ENCODE results near the gene GLI3.

Gene GLI3

DNA sequence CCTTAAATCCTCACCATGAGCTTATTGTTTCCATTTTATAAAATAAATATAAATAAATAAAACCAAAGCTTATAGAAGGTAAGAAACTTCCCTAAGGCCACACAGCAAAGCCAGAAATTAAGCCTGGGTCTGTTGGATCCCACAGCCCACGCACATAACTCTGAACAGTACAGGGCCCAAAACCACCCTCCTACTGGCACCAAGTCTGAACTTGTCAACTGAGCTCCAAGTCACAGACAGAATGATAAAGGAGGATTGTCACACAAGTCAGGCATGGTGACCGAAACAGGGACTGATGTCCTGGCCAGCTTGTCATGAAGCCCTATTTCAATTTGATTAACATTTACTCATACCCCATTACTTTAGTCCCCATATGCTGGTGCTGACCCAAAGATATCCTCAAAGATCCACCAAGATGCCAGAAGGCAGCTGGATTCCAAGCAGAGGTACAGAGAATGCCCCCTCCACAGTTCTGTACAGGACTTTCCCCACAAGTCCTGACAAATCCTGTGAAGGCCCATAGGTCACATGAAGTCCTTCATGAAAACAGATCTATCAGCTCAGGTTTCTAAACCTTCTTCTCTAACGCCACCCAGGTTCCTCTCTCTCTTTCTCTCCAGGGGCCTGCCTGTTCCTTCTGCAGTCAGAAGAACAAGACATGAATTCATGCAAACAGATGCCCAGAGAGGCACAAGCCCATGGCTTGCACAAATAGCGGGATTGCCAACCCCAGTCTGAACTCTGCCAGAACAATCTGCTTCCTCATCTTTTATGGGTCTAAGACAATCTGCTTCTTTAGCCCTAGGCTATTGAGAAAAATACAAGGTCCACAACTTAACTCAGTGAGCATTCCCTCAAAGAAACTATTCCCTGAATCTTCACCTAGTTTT, 60.9 kb downstream of the GLI3 start:
- DNase-seq (ENCODE audit: low read depth in 3 of 3), result no peak

- DNase-seq (ENCODE audit: low read depth in 3 of 3), result no peak
Observed at GRCh38 chr7:42174391-42174912, 62.6 kb downstream of the GLI3 start.

GRCh38 chr7:42170724-42171123, 66.3 kb downstream of the GLI3 start:
- no peak for DNase-seq (ENCODE audit: low read depth in 3 of 3)

- DNase-seq (ENCODE audit: low read depth in 3 of 3), result no peak
Observed at GRCh38 chr7:42168512-42168911, 68.5 kb downstream of the GLI3 start.

- no peak for DNase-seq (ENCODE audit: low read depth in 3 of 3)
Observed at GRCh38 chr7:42167631-42168236, 69.3 kb downstream of the GLI3 start.

DNA sequence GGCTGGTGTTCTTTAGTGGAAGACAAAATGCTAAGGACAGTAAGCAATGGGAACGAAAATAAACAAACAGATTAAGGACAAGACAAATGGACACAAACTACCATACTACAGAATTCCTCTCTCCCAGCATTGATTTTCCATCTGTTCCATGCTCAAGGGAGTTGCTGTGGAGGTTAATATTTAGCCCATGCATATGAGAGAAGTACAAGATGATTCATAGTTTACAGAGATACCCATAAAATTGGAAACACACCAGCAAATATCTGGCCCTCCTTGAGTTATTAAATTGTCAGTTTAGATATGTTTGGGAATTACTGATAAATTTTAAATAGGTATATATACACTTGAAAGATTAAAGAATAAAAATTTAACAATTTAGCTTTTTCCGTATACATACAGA, 69.8 kb downstream of the GLI3 start:
- DNase-seq (ENCODE audit: low read depth in 3 of 3), result no peak

GRCh38 chr7:42164881-42165428, 72.1 kb downstream of the GLI3 start:
- DNase-seq (ENCODE audit: low read depth in 3 of 3), result no peak

DNA sequence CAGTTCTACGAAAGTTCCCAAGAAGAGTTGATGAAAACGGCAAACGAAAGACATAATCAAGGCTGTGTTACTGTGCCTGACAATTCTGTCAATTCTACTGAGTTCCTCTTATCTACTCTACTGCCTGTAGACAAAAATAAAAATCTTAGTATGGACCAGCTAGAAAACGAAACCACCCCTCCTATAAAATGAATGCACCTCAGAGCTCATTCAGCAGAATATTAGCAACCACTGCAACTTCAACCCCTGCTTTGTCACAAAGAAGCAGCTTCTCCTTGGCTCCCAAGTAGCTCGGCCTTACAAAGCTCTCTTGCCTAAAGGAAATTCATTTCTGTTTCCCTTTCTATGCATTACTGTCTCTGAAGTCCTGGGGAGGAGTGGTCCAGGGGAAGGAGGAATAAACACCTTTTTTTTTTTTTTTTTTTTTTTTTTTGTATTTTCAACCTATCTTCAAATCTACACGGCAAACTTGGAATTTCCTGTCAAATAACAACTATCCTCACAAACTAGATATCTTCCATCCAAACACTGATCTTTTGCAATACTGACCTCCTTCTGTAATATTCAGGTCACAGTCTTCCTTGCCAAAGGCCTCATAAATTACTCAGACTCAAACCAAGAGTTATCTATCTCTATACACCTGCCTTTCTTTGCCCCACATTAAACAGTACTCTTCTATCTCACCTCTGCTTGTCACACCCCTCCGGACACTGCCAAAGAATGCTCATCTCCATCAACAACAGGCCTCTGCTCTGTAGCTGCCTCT, 74.3 kb downstream of the GLI3 start:
- no peak for DNase-seq (ENCODE audit: low read depth in 3 of 3)

GRCh38 chr7:42161719-42162118, 75.3 kb downstream of the GLI3 start:
- no peak for DNase-seq (ENCODE audit: low read depth in 3 of 3)

- no peak for DNase-seq (ENCODE audit: low read depth in 3 of 3)
Observed at GRCh38 chr7:42161110-42161509, 75.9 kb downstream of the GLI3 start.

DNA sequence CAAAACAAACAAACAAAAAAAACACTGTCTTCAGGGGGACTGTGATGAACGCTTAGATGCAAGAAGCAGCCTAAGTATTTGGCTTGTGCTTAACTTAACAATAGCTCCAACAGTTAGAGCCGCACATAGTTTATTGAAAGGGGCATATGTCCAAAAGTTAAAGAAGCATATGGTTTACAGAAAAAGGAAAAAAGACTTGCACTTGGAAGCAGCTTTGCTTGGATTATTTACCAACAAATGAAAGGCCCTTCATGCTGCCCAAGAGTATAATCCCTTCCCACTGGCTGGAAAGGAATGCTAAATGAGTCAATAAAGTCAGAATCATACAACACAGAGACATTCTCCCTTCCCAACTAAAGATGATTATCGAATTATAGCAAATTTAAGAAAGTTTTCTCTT, 77.9 kb downstream of the GLI3 start:
- no peak for DNase-seq (ENCODE audit: low read depth in 3 of 3)

DNA sequence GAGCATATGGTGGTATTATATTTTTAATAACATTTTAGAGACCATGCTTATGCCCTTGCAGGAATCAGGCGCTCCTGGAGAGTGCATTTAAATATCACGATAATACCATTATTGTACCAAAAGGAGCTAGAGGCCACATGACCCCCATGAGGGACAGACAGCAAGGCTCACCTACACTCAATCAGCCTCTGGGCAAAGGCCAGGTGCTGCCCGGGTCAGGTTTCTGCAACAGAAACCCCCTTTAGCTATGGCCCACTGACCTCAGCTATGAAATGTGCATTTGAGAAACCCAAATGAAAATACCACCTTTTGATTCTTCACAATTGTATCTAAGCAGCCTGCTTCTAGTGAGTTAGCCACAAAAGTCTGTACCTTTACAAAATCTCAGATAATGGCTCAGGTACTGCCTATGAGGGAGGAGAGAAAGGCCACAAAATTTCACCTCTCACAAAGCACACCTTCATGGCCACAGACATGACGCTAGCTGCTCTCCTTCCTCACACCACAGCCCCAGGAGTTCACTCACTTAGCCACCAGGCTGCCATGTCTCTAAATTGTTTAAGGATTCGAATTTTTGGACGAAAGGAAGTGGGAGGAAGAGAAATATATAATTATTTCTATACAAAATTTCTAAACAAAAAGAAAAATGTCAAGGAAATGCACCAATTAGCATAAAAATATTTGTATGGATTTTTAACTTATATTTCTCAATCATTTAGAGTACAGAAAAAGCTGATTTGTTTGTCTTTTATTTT, 79.9 kb downstream of the GLI3 start:
- DNase-seq (ENCODE audit: low read depth in 3 of 3), result no peak

- no peak for DNase-seq (ENCODE audit: low read depth in 3 of 3)
Observed at GRCh38 chr7:42156291-42156865, 80.6 kb downstream of the GLI3 start.

DNA sequence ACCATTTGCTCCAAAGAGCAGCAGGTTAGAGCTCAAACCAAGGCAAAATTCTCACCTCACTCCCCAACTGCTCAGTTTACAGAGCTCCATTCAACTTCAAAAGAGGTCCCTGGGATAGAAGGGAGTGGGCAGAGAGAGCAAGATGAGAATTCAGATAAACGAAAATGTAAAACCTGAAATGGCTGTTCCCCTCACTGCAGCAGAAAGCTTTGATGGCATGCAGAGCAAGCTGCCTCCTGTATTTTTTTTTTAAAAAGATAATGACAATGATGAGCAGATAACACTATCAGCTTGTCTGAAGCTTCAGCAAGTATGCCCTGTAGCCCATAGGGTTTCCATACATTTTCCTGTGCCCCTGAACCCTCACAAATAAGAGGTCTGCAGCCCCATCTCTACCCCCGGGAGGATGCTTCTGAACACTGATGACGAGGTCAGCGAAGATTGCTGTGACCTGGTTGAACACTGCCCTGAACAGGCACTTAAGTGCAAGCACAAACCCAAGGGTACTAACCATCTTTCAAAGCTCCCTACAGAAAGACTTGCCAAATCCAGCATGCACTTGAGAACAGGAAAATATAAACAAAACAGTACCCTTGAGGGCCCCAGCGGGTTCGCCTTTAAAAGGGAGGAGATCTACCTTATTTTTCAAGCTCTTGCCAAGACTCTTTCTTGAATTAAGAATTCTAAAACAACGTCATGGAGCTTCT, 81.3 kb downstream of the GLI3 start:
- DNase-seq (ENCODE audit: low read depth in 3 of 3), result no peak

DNA sequence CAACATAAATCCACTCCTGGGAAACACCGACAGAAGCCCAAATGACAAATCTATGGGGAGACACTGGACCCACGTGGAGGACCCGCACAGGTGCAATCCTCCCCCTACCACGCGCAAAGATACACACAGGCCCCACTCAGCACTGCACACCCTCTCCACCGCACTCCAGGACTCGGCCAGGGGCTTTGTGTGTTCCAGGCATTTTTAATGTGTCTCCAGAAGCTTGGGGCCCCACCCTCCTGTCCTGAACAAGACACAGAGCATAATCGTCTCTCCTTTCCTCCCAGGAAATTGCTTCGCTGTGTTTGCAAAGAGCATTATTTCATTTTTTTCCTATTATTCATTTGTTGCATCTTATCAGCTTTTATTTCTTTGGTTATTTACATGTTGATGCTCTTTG, 82.8 kb downstream of the GLI3 start:
- no peak for DNase-seq (ENCODE audit: low read depth in 3 of 3)

DNA sequence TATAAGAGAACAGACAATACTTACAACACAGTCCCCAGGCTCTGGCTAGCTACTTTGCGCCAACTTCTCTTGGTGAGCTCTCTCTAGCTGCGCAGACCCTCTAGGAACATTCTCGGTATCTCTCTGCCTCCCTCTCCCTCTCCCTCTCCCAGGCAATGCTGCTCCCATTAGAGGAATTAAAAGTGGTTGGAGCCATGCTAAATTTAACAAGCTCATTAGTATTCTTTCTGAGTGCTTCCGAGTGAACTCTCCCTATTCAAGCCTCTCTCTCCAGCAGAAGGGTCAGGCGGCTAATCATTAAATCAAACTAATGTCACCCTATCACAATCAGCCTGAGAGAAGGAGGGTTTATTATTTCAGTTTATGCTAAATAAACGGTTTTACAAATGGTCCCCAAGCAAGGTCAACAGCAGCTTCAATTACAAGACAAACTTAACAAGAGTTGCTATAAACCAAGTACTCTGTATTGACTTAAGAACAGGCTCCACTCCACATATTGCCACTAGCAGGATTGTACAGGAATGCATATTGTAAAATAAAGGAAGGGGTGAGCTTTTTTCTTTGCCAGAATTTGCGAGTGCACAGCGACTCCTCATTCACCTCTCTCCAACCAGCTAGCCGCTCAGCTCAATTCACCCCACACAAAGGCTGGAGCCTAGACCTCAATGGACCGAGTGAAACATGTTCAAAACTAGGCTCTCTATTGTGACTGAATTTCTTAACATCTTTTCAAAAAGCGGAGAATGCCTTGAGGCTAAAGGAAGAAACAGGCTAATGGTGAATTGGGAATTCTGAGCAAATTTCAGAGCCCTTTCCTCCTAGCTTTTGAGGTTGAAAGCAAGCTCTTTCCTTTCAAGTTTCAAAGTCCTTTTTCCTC, 84.4 kb downstream of the GLI3 start:
- no peak for DNase-seq (ENCODE audit: low read depth in 3 of 3)

DNA sequence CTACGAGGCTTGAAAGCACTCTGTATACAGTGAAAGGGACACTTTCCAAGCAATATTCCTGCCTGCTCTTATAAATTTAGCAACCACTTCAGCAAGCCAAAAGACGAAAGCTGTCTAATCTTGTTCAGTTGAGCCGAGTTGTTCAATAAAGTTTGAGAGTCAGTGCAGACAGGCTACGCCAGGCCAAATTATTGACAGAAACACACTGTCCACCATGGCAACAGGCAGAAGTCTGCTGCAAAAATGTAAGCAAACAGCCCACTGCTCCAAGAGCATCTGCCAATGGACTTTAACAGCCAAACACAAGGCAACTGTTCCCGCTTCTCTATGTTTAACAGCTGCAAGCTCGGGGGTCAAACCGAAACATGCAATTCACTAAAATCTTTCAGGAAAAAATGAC, 85.7 kb downstream of the GLI3 start:
- DNase-seq (ENCODE audit: low read depth in 3 of 3), result no peak

DNA sequence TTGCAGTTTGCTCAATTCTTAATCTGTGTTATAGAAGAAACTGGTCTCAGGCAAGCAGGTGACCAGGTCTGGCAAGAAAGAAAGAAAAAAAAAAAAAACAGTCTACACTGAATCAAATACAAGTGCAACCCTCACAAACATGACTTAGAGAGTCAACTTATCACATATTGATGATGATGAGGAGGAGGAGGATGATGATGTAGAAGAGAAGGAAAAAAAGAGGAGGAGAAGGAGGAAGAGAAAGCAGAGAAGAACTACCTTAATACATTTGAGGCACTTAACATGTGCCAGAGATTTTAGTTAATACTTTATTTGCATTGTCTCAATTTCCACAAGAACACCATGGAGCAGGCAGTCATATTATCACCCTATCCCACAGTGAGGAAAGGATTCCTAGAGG, 91.5 kb downstream of the GLI3 start:
- no peak for DNase-seq (ENCODE audit: low read depth in 3 of 3)

DNA sequence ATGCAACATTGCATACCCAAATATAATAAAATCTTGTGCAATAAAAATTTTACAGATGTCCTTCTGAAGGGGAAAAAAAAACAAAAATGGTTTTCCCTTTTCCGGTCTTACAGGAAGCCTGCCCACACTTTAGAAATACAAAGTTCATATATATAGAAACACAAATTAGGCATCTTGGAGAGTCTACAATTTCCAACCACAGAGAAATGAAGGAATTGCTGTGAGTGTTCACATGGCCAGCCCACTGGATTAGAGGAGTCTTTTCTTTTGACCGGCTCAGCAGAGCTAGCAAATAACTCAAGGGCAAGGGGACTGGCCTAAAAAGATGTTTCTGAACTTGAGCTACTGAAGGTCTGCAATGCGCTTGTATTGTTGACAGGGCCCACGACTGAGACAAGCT, 92.4 kb downstream of the GLI3 start:
- DNase-seq (ENCODE audit: low read depth in 3 of 3), result no peak
